NCI-H748 treated with DMSO at 0.1 percent for 48 hours (cell line): ENCODE measurements around the gene EPHA3.

Source experiments
- DNase-seq: peaks from one replicate; lab custom pipeline; 2025; lab: John Stamatoyannopoulos, UW

EPHA3 gene

GRCh38 chr3:89145995-89146394 is 38.6 kb downstream of the EPHA3 start:
- DNase-seq: no peak

- no peak for DNase-seq
These were observed 47.0 kb downstream of the EPHA3 start for GRCh38 chr3:89154416-89154815.

GRCh38 chr3:89155811-89156210 is 48.4 kb downstream of the EPHA3 start:
- no peak for DNase-seq

GRCh38 chr3:89157575-89157974 is 50.2 kb downstream of the EPHA3 start:
- DNase-seq: no peak

- no peak for DNase-seq
These were observed 52.2 kb downstream of the EPHA3 start for GRCh38 chr3:89159605-89160004.

- no peak for DNase-seq
These were observed 57.4 kb downstream of the EPHA3 start for GRCh38 chr3:89164774-89165173.

- DNase-seq: no peak
These were observed 58.3 kb downstream of the EPHA3 start for GRCh38 chr3:89165636-89166263.

- DNase-seq: no peak
These were observed 64.5 kb downstream of the EPHA3 start for GRCh38 chr3:89171687-89172545.

- no peak for DNase-seq
These were observed 66.1 kb downstream of the EPHA3 start for GRCh38 chr3:89173546-89173945.

GRCh38 chr3:89179355-89180001 is 72.1 kb downstream of the EPHA3 start:
- no peak for DNase-seq

GRCh38 chr3:89180334-89180733 is 72.9 kb downstream of the EPHA3 start:
- DNase-seq: no peak

- no peak for DNase-seq
These were observed 74.6 kb downstream of the EPHA3 start for GRCh38 chr3:89182056-89182455.

- peak; percentile 14 for DNase-seq
These were observed 77.0 kb downstream of the EPHA3 start for GRCh38 chr3:89184151-89184995.

- no peak for DNase-seq
These were observed 79.0 kb downstream of the EPHA3 start for GRCh38 chr3:89186456-89186855.

- DNase-seq: no peak
These were observed 91.2 kb downstream of the EPHA3 start for GRCh38 chr3:89198591-89198990.

GRCh38 chr3:89212619-89213018 is 105.2 kb downstream of the EPHA3 start:
- no peak for DNase-seq

- no peak for DNase-seq
These were observed 108.8 kb downstream of the EPHA3 start for GRCh38 chr3:89216016-89216739.

GRCh38 chr3:89217148-89217685 is 109.8 kb downstream of the EPHA3 start:
- no peak for DNase-seq

- no peak for DNase-seq
These were observed 114.5 kb downstream of the EPHA3 start for GRCh38 chr3:89221924-89222323.

GRCh38 chr3:89223188-89223587 is 115.8 kb downstream of the EPHA3 start:
- peak; percentile 34 for DNase-seq

- DNase-seq: no peak
These were observed 119.8 kb downstream of the EPHA3 start for GRCh38 chr3:89227218-89227617.
